Muscle layer of colon (tissue), 2 donors: ENCODE data around the gene CORIN.

Source experiments
- H3K27ac ChIP-seq: one replicate; pipeline ENCODE4 v1.7.0; 2013; ENCODE audit warnings: low read depth, mild to moderate bottlenecking, low read length, moderate library complexity
- H3K27me3 ChIP-seq, 2 donors: one replicate each; pipeline ENCODE4 v1.7.0; 2013; ENCODE audit warnings: low read length in 2 of 2, mild to moderate bottlenecking in 2 of 2; ENCODE audit not compliant: insufficient read depth in 2 of 2, control insufficient read depth in 1 of 2
- H3K36me3 ChIP-seq: one replicate; pipeline ENCODE4 v1.7.0; 2013; ENCODE audit warnings: mild to moderate bottlenecking, low read length; ENCODE audit not compliant: insufficient read depth
- H3K4me1 ChIP-seq: one replicate; pipeline ENCODE4 v1.7.0; 2013; ENCODE audit warnings: mild to moderate bottlenecking, low read length; ENCODE audit not compliant: insufficient read depth
- H3K4me3 ChIP-seq, 2 donors: one replicate each; pipeline ENCODE4 v1.7.0; 2013; ENCODE audit warnings: low read length in 2 of 2, low read depth in 1 of 2, mild to moderate bottlenecking in 1 of 2, moderate library complexity in 1 of 2
- H3K9ac ChIP-seq: one replicate; pipeline ENCODE4 v1.7.0; 2013; ENCODE audit warnings: low read length
- H3K9me3 ChIP-seq: one replicate; pipeline ENCODE4 v1.7.0; 2013; ENCODE audit warnings: mild to moderate bottlenecking, low read length
- donor health status: abdominal sarcoma.
- donor health status: Adenocarcinoma of cecum.

CORIN gene

GRCh38 chr4:47674144-47674543, 163.7 kb downstream of the CORIN start:
- H3K9ac ChIP-seq, result no peak overlapping the region
- no peaks in the 10 kb centered on the region for H3K9me3 ChIP-seq
- H3K4me3 ChIP-seq, result no peak overlapping the region

DNA sequence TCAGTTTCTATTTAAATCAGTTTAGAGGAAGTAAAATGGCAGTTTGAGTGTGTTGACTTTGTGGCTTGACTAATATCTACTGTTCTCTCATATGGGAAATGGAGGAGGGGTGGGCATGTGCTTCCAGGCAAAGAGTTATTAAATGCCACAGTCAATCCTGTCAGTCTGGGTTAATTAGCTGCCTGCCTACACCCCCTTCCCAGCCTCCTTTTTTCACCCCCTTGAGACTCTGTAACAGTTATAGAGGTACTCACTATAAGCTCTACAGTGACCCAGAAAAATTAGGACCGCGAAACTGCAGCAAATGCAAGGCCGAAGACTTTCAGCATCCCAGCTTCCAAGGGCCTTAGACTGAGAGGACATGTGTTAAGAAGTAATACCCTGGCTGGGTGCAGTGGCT, 165.2 kb downstream of the CORIN start:
- H3K27me3 ChIP-seq, result no peaks in the 10 kb centered on the region
- H3K27ac ChIP-seq, result no peak overlapping the region
- no peak overlapping the region for H3K9ac ChIP-seq
- H3K9me3 ChIP-seq, result no peaks in the 10 kb centered on the region
- H3K4me3 ChIP-seq, result no peak overlapping the region
- no peaks in the 10 kb centered on the region for H3K36me3 ChIP-seq
- H3K4me1 ChIP-seq, result no peaks in the 10 kb centered on the region

More at GRCh38 chr4:47674144-47674543, 163.7 kb downstream of the CORIN start:
- Histone ChIP-seq H3K27me3 (no peaks in the 10 kb centered on the region), H3K36me3 (no peaks in the 10 kb centered on the region), H3K27ac (no peak overlapping the region), H3K4me1 (no peaks in the 10 kb centered on the region)

GRCh38 chr4:47669946-47670345, 167.9 kb downstream of the CORIN start:
- no peak overlapping the region for H3K27ac ChIP-seq
- H3K9ac ChIP-seq, result no peak overlapping the region
- H3K36me3 ChIP-seq, result no peaks in the 10 kb centered on the region
- H3K4me1 ChIP-seq, result no peaks in the 10 kb centered on the region
- no peak overlapping the region for H3K4me3 ChIP-seq
- H3K27me3 ChIP-seq, result no peaks in the 10 kb centered on the region
- H3K9me3 ChIP-seq, result no peaks in the 10 kb centered on the region

DNA sequence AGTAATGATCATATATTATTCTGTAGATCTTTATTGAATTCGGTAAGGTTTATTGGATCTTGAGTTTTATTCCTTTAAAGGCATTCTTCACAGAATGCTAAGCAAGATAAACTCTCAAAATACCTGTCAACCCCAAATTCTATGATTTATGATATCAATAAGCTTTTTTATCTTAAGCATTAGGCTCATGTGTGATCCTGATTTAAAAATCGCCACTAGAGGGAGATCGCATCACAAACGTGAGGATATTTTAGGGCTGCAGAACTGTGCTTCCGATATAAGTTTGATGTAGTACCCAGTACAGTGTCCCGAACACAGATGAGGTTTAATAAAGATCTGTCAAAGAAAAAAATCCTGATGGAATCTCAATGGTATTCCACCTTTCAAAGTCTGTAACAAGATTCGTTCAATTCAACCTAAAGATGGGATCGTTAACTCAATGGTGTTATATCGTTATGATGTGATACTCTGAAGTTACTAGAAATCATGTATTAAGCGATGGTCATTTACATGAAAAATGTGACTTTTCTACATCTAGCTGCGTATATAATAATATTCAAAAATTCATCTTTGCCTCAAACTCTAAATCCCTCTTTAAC, 169.0 kb downstream of the CORIN start:
- H3K9ac ChIP-seq, result no peak overlapping the region
- H3K27ac ChIP-seq, result no peak overlapping the region
- no peak overlapping the region for H3K4me3 ChIP-seq
- no peaks in the 10 kb centered on the region for H3K27me3 ChIP-seq
- H3K4me1 ChIP-seq, result no peaks in the 10 kb centered on the region
- no peaks in the 10 kb centered on the region for H3K9me3 ChIP-seq
- no peaks in the 10 kb centered on the region for H3K36me3 ChIP-seq

DNA sequence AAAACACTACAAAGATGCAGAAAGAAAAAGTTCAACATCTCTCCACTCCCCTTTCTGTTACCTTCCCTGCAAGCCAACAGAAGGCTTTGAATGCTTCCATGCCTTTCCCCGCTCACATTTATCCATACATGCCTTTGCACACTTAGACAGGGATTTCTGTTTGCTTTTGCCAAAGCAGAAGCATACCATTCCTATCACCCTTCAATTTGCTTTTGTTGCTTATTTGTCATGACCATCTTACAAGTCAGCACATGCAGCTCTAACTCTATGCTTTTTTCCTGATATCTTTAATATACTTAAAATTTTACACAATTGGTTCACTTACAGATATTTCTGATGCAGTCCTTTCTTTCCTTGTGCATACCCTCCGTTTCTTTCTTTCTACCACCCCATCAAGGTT, 169.6 kb downstream of the CORIN start:
- H3K4me3 ChIP-seq, result no peak overlapping the region
- no peaks in the 10 kb centered on the region for H3K4me1 ChIP-seq
- no peaks in the 10 kb centered on the region for H3K9me3 ChIP-seq
- H3K27me3 ChIP-seq, result no peaks in the 10 kb centered on the region
- no peak overlapping the region for H3K27ac ChIP-seq
- no peak overlapping the region for H3K9ac ChIP-seq
- no peaks in the 10 kb centered on the region for H3K36me3 ChIP-seq

DNA sequence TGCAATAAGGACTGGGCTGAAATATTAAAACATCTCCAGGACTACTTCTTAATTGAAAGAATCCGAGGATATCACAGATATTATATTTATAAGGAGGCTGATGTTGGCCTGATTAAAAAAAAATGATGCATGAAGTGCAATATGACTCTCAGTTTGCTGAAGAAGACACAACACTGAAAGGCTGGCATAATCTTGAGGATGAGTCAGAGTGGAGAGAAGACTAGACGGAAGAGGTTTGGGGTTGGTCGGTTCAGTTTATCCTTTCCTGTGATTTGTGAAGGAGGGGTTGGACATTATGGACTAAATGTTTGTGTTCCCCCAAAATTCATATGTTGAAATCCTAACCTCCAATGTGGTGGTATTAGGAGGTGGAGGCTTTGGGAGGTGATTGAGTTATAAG, 170.3 kb downstream of the CORIN start:
- H3K4me3 ChIP-seq, result no peak overlapping the region
- H3K27ac ChIP-seq, result no peak overlapping the region
- no peaks in the 10 kb centered on the region for H3K36me3 ChIP-seq
- no peaks in the 10 kb centered on the region for H3K4me1 ChIP-seq
- no peak overlapping the region for H3K9ac ChIP-seq
- H3K9me3 ChIP-seq, result no peaks in the 10 kb centered on the region
- H3K27me3 ChIP-seq, result no peaks in the 10 kb centered on the region

DNA sequence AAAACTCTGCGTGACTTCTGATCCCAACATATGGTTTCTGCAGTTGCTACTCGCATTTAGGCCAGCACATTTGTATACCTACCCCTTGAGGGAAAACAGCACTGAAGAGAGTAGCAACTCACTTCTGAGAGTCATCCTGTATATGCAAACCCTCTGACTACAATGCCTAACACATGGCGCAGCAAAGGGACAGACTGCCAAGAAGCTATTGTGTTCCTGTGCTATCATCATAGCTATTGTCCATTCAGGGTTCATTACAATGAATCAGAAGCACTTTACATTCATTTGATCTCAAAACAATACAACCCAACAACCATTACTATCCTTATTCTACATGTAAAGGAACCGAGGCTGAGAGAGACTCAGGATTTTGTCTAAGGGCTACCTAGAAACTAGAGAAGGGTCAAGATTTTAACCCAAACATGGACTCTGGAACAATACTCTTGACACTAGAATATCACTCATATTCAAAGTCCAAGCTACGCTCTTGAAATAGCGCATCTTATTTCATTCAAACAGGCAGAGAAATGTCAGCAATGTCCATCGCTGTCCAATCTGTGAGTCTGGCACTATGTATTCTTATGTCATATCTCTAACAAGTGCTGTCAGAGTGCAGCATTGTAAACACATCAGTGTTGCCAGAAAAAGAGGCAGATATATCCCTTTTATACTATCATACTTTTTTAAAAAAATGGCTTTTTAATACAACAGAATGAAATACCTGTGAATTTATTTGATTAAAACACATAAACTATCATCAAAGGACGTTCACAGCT, 173.6 kb downstream of the CORIN start:
- H3K9ac ChIP-seq, result no peak overlapping the region
- no peaks in the 10 kb centered on the region for H3K9me3 ChIP-seq

GRCh38 chr4:47662975-47663374, 174.9 kb downstream of the CORIN start:
- no peaks in the 10 kb centered on the region for H3K36me3 ChIP-seq
- H3K9ac ChIP-seq, result no peak overlapping the region
- no peaks in the 10 kb centered on the region for H3K27me3 ChIP-seq

More for the DNA sequence above, 173.6 kb downstream of the CORIN start:
- Histone ChIP-seq H3K36me3 (no peaks in the 10 kb centered on the region), H3K4me3 (no peak overlapping the region), H3K4me1 (no peaks in the 10 kb centered on the region), H3K27ac (no peak overlapping the region), H3K27me3 (no peaks in the 10 kb centered on the region)

GRCh38 chr4:47661741-47662140, 176.1 kb downstream of the CORIN start:
- H3K4me1 ChIP-seq, result no peaks in the 10 kb centered on the region
- H3K4me3 ChIP-seq, result no peak overlapping the region
- H3K9me3 ChIP-seq, result no peaks in the 10 kb centered on the region
- H3K27me3 ChIP-seq, result no peaks in the 10 kb centered on the region
- H3K36me3 ChIP-seq, result no peaks in the 10 kb centered on the region
- no peak overlapping the region for H3K27ac ChIP-seq
- no peak overlapping the region for H3K9ac ChIP-seq

More at GRCh38 chr4:47662975-47663374, 174.9 kb downstream of the CORIN start:
- no peaks in the 10 kb centered on the region for H3K9me3 ChIP-seq
- no peak overlapping the region for H3K27ac ChIP-seq
- no peak overlapping the region for H3K4me3 ChIP-seq
- no peaks in the 10 kb centered on the region for H3K4me1 ChIP-seq

DNA sequence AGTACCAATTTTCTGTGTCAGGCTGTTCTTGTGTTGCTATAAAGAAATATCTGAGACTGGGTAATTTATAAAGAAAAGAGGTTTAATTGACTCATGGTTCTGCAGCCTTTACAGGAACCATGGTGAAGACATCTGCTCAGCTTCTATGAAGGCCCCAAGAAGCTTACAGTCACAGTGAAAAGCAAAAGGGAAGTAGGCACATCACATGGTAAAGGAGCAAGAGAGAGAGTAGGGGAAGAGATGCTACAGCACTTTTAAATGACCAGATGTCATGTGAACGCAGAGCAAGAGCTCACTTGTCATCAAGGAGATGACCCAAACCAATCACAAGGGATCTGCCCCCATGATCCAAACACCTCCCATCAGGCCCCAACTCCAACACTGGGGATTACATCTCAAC, 178.5 kb downstream of the CORIN start:
- Histone ChIP-seq H3K4me3 (no peak overlapping the region), H3K36me3 (no peaks in the 10 kb centered on the region), H3K27me3 (no peaks in the 10 kb centered on the region), H3K27ac (no peak overlapping the region), H3K9ac (no peak overlapping the region), H3K4me1 (no peaks in the 10 kb centered on the region), H3K9me3 (no peaks in the 10 kb centered on the region)

- Histone ChIP-seq H3K4me3 (no peak overlapping the region), H3K36me3 (no peaks in the 10 kb centered on the region), H3K4me1 (no peaks in the 10 kb centered on the region), H3K9ac (no peak overlapping the region), H3K9me3 (no peaks in the 10 kb centered on the region), H3K27ac (no peak overlapping the region), H3K27me3 (no peaks in the 10 kb centered on the region)
Measured at GRCh38 chr4:47654972-47655693, 182.7 kb downstream of the CORIN start.
